NCI-H2196 treated with DMSO at 0.1 percent for 48 hours (cell line): ENCODE data around the gene TUFM.
"Not testable (repeated sequence)": the region's sequence is repeated elsewhere in the genome, so short reads cannot be mapped to it uniquely, and the experiment has no call there.

Source experiments
- DNase-seq: peaks from one replicate; lab custom pipeline; 2025; ENCODE audit not compliant: unreplicated experiment; lab: John Stamatoyannopoulos, UW

Gene TUFM

GRCh38 chr16:28802235-28803019 is 43.7 kb downstream of the TUFM start:
- not testable (repeated sequence) for DNase-seq
